ENCODE results near the gene MED23. TPM values are rescaled to one million over a fixed set of nuclear protein-coding genes. Genes with fewer than 3 reads are reported as not detected.
A peak's percentile ranks its signal among the peaks of the same experiment; 100 is the strongest.

MED23 gene
- 10.9 TPM for total RNA-seq
- long read RNA-seq, partial matches to known transcripts: 1 of 1 reads
- long read RNA-seq, other reads (novel, unspliced or antisense): 0 of 1 reads

DNA sequence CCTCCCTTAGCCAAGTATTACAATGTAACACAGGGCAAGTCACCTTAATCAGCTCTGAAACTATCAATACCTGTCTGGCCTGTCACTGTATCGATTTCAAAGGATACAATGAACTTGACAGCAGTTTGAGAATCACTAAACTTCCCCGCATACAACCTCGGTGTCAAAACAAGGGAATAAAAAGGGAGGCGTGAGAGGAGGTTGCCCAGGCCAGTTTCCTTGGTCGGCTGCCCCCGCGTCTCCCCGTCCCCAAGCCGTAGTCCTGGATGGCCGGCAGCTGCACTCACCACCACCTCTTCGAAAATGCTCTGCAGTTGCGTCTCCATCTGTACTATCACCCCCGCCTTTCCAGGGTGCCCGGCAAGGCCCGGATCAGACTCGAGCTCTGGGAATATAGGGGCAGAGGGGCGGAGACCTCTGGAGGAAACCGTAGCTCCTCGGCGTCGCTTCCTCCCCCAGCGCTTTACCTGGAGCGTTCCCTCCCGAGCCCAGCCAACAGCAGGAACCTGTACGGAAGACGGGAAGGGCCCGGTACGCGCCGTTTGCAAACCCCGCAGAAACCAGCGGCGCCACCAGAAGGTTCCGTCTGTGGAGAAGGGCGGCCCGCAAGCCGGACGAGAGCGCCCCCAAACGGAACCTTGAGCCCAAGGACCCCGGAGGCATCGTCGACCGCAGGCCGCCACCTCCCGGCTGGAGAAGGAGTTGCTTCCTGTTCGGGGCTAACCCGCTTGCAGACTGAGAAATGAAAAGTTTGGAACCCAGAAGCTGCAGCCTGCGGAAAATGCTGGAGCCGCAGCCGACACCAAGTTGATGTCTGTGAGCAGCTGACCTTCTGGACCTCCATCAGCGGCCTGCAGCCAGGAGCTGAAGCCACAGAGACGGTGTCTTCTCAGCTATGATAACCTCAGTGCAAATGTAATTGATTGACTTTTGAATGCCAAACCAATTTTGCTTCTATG, at the start of gene MED23:
MED23 (minus strand) TSS at position 519 of the 959 bp plus-strand sequence; CDS start at position 326, 193 bp downstream.
- intact Hi-C loops (cut with micrococcal nuclease): no loop called here
- ATAC-seq: peak; percentile 99

DNA sequence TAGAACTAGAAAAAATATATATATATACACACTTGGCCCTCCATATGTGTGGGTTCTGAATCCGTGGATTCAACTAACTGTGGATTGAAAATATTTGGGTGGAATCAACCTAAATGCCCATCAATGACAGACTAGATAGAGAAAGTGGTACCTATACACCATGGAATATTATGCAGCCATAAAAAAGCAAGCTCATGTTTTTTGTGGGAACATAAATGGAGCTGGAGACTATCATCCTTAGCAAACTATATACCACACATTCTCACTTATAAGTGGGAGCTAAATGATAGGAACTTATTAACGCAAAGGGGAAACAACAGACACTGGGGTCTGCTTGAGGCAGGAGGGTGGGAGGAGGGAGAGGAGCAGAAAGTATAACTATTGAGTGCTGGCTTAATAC, 45.1 kb upstream of the MED23 start:
- intact Hi-C loops (cut with micrococcal nuclease): no loop called here
- no peak for DNase-seq
- ATAC-seq: no peak

More for the DNA sequence above, at the start of gene MED23:
- DNase-seq: peak; percentile 96

GRCh38 chr6:131669891-131670290, 41.8 kb upstream of the MED23 start:
- DNase-seq (no peak), ATAC-seq (no peak)
- intact Hi-C loops (cut with micrococcal nuclease): no loop called here

DNA sequence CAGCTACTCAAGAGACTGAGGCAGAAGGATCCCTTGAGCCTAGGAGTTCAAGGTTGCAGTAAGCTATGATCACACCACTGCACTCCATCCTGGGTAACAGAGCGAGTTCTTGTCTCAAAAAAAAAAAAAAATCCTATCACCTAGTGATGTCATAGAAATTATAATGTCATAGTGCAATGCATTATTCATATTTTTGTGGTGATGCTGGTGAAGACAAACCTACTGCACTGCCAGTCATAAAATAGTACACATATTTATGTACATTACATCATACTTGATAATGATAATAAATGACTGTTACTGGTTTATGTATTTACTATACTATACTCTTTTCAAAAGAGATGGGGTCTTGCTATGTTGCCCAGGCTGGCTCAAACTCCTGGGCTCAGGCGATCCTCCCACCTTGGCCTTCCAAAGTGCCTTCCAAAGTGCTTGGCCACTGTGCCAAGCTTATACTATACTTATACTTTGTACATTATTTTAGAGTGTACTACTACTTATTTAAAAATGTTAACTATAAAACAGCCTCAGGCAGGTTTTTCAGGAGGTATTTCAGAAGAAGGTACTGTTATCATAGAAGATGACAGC, 35.6 kb upstream of the MED23 start:
- ATAC-seq: no peak
- intact Hi-C loops (cut with micrococcal nuclease): no loop called here
- DNase-seq: no peak

DNA sequence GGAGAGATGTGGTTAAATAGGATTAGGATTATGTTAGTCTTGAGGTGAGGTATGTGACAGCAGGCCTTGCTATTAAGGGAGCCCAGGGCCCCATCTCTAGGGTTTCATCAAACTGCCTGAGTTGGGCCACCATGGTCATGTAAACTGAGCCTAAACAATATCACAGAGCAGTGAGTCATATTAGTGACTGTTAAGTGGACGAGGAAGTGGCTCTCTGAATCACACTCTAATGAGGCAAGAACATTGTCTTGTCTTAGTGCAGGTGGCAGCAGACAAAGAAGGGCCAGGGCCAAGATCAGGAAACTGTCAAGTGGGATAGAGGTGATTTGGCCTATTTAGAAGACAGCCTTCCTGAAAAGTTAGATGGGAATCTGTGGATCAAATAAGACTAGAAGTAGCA, 32.2 kb upstream of the MED23 start:
- intact Hi-C loops (cut with micrococcal nuclease): no loop called here
- ATAC-seq (no peak), DNase-seq (no peak)

DNA sequence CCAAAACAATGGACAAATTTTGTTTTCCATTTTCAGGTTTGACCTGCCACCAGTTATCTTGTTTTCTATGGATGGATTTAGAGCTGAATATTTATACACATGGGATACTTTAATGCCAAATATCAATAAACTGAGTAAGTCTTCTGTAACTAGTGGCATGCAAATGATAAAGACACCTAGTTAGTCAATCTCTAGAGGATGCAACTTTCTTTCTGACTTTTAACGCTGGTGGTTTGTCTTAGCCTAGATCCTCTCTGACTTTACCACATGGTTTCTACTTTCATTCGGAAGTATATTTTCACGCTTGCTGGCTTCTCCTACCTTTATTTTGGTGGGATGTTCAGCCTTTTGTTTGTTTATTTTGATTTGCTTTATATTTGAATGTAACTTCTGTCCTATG, 30.2 kb upstream of the MED23 start:
- intact Hi-C loops (cut with micrococcal nuclease): no loop called here
- DNase-seq: no peak

GRCh38 chr6:131657630-131658111, 29.6 kb upstream of the MED23 start:
- ATAC-seq (no peak), DNase-seq (no peak)
- intact Hi-C loops (cut with micrococcal nuclease): no loop called here

More for the DNA sequence above, 30.2 kb upstream of the MED23 start:
- ATAC-seq: no peak

DNA sequence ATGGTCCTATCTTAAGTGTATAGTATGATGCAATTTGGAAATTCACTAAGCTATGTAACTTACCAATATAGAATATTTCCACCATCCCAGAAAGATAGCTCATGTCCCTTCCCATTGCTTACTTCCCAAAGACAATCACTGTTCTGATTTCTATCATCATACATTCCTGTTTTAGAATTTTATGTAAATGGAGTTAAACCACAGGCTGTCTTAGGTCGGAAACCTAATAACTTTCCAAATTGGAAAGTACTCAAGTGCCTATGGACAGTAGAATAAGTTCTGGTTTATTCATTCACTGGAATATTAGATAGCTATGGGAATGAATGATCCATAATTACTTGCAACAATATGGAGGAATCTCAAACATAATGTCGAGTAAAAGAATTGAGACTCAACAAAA, 29.2 kb upstream of the MED23 start:
- no peak for ATAC-seq
- no peak for DNase-seq

GRCh38 chr6:131656667-131657066, 28.6 kb upstream of the MED23 start:
- intact Hi-C loops (cut with micrococcal nuclease): no loop called here
- DNase-seq (no peak), ATAC-seq (no peak)

More for the DNA sequence above, 29.2 kb upstream of the MED23 start:
- intact Hi-C loops (cut with micrococcal nuclease): no loop called here

DNA sequence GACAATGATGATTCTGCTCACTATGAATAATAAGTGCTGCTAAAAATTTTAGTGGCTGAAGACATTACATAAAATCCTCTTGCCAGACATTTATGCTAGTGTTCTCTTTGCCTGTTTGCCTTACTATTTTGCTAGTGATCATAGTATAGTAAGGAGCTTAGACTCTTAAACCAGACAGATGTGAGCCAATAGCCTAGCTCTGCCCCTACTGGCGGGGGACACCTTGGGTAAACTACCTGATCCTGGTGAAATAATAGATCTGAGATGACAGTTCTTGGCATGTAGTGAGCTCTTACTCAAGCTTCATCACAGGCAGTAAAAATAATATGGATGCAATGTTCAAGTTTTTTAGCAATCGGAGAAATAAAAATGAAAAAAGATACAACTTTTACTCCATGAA, 27.9 kb upstream of the MED23 start:
- DNase-seq (no peak), ATAC-seq (no peak)
- intact Hi-C loops (cut with micrococcal nuclease): no loop called here

DNA sequence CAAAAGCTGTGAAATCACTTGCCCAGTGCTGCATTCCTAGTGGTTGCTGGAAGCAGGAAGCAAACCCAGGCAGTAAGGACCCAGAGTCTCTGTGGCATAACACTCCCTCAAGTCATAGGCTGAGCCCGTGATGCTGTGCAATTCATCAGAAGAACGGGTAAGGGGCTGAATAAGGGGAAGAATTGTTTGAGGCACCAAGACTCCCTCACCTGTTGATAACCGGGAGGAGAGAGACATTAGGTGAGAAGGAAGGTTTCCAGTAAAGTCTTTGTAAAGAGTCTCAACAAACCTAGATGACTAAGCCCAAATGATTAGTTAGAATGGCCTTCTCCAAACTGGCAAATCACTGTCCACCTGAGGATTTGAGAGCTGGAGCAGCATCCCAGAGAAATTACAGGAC, 27.3 kb upstream of the MED23 start:
- DNase-seq (no peak), ATAC-seq (no peak)
- intact Hi-C loops (cut with micrococcal nuclease): no loop called here

DNA sequence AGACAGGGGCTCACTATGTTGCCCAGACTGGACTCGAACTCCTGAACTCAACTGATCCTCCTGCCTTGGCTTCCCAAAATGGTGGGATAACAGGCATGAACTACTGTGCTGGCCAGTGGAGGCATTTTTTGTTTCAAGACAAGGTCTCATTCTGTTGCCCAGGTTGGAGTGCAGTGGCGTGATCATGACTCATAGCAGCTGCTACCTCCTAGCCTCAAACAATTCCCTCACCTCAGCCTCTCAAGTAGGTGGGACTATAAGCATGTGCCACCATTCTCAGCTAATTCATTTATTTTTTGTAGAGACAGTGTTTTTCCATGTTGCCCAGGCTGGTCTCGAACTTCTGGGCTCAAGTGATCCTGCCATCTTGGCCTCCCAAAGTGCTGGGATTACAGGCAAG, 26.3 kb upstream of the MED23 start:
- no peak for DNase-seq
- intact Hi-C loops (cut with micrococcal nuclease): no loop called here
- ATAC-seq: no peak

- intact Hi-C loops (cut with micrococcal nuclease): no loop called here
- ATAC-seq (no peak), DNase-seq (no peak)
Observed at GRCh38 chr6:131652472-131652871, 24.4 kb upstream of the MED23 start.

GRCh38 chr6:131651782-131652181, 23.7 kb upstream of the MED23 start:
- DNase-seq: no peak
- intact Hi-C loops (cut with micrococcal nuclease): no loop called here
- no peak for ATAC-seq

- intact Hi-C loops (cut with micrococcal nuclease): no loop called here
- DNase-seq: no peak
- no peak for ATAC-seq
Observed at GRCh38 chr6:131646249-131646670, 18.2 kb upstream of the MED23 start.

- no peak for DNase-seq
- no peak for ATAC-seq
- intact Hi-C loops (cut with micrococcal nuclease): no loop called here
Observed at GRCh38 chr6:131645846-131646245, 17.8 kb upstream of the MED23 start.

- intact Hi-C loops (cut with micrococcal nuclease): no loop called here
- DNase-seq (no peak), ATAC-seq (no peak)
Observed at GRCh38 chr6:131644921-131645320, 16.9 kb upstream of the MED23 start.

- intact Hi-C loops (cut with micrococcal nuclease): no loop called here
Observed at GRCh38 chr6:131643855-131644460, 15.9 kb upstream of the MED23 start.

GRCh38 chr6:131642987-131643611, 15.1 kb upstream of the MED23 start:
- intact Hi-C loops (cut with micrococcal nuclease): no loop called here
- DNase-seq: no peak
- no peak for ATAC-seq

More at GRCh38 chr6:131643855-131644460, 15.9 kb upstream of the MED23 start:
- ATAC-seq: no peak
- DNase-seq: no peak

Measured in left ventricle myocardium superior (tissue), 1 donor.